T47D (cell line): Measurements from ENCODE around the gene SLC13A5.

Experiments
- DNase-seq, 2 experiments: peaks; one replicate each; pipeline versions ENCODE4 v3.0.0 to v3.0.0-alpha.2; 2011 to 2012; ENCODE audit warnings: low read depth in 1 of 2, low spot score in 1 of 2
- JUND ChIP-seq: IDR thresholded peaks from 2 replicates; pipeline ENCODE4 v1.6.1; 2012; ENCODE audit warnings: low read depth
- in situ Hi-C: cut with HindIII; loops from 2 replicates; pipeline ENCODE4 v1.10.0; 2016; ENCODE audit warnings: low sequenced_read_pairs, low pct_unique_long_range_greater_than_20kb

SLC13A5 gene

DNA sequence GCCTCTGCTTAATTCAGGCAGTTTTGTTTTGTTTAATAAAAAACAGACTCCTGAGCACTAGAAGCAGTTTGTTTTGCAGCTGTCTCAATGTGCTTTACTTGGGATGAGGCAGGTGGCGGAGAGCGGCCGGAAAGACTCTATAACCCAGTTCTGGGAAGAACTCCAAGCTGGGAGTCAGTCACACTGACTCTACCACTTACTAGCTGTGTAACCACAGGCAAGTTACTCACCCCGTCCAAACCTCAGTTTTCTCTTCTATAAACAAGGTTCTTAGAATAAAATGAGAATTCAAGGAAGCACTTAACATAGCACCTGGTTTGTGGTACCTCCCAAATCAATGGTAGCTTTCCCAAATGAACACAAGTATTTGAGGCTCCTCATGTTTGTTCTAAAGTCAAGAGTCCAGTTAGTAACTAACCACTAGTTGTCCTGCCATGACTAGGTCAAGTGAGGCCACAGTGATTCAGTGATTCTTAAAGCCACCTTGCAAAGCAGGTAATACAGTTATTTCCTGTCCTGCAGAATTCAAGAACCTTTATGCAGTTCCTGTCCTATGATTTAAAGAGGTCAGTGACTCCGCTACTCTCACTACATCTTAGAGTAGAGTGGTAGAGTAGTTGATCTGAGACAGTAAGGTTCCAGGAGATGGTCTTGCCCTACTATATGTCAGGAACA, 69.6 kb downstream of the SLC13A5 start:
- no peak for TF ChIP-seq JUND
- no peak for DNase-seq
- in situ Hi-C loops: no loop called here

DNA sequence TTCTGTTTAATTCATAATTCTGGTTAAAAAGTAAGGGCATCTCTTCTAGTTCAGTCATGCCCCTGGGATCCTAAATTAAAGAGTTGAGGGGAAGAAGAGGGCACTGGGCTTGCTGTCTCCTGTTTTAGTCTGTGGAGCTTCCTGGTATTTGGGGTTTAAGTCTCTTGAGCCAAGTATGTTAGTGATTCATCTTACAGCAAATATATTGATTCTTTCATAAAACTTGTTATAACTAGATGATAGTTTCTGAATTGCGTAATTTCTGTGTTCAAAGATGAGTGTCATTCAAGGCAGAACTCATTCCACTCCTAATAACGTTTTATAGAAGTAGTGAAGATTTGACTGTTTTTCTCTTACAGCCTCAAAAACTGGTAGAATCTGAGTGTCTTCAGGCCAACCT, 70.6 kb downstream of the SLC13A5 start:
- DNase-seq: no peak
- in situ Hi-C loops: no loop called here
- no peak for TF ChIP-seq JUND

DNA sequence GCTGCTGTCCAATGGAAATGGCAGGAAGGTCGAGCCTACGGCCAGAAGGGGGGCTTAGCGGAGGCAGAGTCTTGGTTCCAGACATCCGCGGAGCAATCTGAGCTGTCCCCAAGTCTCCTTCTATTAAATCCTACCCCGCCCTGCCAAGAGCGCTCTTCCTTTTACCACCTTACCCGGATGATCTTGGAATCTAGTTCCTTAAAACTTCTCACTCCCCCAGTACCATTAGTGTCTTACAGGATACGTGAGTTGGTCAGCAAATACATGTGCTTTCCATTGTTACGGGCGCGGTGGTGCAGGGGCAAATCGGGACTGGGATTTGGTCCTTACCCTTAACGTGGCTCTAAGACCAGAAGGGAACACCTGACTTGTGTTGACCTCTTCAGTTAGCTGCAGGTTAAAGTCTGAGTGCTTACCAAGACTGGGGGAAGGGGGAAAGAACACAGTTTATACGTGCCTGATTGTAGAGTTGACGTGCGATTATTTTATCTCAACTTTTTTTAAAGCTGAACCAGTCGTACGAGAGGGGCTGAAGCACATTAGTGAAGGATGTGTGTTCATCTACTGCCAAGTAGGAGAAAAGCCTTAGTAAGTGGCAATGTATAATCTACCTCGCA, 71.8 kb downstream of the SLC13A5 start:
- no peak for TF ChIP-seq JUND
- in situ Hi-C loops: no loop called here
- peak in 1 of 2 experiments; percentile 30 for DNase-seq

DNA sequence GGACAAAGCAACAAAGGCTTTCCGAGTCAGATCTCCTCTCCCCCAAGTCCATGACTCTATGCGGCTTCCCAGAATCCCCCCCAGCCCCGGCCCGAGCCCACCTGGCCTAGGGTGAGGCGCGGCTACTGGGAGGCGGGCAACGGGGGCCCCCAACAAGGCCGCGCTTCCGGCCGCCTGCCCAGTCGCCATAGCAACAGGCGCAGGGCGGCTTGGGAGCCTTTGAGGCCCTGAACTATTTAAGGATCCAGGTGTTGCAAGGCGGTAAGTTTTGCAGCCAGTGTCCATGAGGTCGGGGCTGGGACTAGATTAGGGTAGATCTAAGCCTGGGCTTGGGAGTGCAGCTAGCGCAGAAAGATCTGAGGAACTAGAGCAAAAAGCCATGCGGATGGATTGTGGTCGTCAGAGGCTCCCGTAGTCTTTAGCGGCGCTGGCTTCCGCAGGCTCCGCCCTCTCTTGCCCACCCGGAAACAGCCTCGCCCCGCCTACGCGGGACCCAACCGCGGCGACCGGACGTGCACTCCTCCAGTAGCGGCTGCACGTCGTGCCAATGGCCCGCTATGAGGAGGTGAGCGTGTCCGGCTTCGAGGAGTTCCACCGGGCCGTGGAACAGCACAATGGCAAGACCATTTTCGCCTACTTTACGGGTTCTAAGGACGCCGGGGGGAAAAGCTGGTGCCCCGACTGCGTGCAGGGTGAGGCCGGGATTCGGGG, 72.5 kb downstream of the SLC13A5 start, which contains the start of the genes KIAA0753 and TXNDC17:
Gene KIAA0753 (minus strand): TSS at position 176 of the 711 bp plus-strand sequence. CDS start 5,608 bp downstream, outside the sequence.
Gene TXNDC17 (plus strand): TSS at position 525 of the 711 bp plus-strand sequence. CDS start 23 bp downstream, at position 548.
- TF ChIP-seq JUND: no peak
- peak; percentile 28 to 78 for DNase-seq
- in situ Hi-C loops: no loop called here

DNA sequence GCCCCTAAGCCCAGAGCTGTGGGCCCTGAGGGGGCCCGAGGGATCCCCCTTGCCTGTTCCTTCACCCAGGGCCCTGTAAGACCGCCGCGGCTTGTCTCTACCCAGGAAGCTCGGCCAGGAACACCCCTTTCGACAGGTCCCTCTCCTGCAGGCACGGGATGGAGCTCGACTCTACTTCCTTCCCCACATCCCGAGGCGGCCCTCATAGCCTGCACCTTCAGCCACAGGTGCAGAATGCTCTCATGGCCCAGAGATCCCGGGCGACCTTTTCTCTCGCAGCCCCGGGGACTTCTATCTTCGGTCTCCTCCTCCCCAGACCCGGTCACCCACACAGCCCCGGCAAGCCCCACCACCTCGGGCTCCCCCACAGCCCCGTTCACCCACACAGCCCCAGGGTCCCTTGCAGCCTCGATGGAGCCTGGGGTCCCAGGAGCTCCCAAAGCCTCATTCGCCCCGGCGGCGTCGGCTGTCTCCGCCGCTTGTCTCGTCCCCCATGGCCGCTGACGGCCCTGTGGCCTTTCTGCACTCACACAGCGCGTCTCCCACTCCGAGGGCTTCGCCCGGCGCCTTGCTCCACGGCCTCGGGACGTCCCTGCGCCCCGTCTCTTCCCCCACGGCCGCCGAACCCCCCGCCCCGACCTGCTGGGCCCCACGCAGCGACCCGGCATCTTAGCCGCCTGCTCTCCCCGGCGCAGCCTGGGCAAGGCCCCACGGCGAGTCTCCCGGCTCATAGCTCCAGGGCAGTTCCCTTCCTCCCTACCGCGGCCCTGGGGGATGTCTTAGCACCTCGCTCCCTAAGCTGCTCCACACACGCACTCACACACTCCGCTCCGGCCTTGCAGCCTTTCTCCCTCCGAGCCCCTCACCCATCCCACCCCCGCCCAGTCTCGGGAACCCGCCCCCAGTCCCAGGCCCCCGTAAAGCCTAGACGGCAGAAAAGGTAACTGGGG, 73.3 kb downstream of the SLC13A5 start:
- TF ChIP-seq JUND: no peak
- peak in 1 of 2 experiments; percentile 20 for DNase-seq
- in situ Hi-C loops: no loop called here

- in situ Hi-C loops: no loop called here
- no peak for TF ChIP-seq JUND
- DNase-seq: no peak
Observed at GRCh38 chr17:6639014-6639585, 74.1 kb downstream of the SLC13A5 start.

DNA sequence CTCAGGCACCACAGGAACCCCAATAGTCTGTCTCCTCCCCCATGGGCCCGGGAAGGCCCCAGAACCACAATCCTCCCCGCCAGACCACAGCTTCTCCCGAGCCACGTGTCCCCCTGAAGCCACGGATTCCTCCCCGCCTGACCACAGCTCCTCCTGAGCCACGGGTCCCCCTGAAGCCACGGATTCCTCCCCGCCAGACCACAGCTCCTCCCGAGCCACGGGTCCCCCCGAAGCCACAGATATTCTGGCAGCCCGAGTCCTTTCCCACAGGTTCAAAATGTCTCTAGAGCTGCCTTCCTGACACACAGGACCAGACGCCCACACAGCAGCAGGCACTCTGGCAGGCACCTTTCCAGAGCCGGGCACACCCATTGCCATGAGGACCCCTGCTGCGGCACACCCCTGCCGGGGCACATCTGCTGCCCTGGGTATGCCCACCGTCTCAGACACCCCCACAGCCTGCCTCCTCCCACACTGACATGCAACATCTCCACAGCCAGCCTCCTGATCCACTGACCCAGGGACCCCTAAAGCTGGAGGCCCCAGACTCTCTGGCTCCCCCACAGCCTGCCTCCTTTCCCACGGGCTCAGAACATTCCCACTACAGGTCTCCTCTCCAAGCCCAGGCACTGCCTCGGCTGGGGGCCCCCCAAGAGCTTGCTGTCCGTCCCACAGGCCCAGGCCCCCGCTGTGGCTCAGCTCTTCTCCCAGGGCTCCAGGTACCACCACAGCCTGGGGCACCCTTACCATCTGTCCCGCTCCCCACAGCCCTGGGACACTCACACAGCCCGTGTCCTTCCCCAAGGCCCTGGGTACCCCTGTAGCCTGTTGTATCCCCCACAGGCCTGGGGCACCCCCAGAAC, 74.9 kb downstream of the SLC13A5 start:
- in situ Hi-C loops: no loop called here
- no peak for DNase-seq
- TF ChIP-seq JUND: no peak

DNA sequence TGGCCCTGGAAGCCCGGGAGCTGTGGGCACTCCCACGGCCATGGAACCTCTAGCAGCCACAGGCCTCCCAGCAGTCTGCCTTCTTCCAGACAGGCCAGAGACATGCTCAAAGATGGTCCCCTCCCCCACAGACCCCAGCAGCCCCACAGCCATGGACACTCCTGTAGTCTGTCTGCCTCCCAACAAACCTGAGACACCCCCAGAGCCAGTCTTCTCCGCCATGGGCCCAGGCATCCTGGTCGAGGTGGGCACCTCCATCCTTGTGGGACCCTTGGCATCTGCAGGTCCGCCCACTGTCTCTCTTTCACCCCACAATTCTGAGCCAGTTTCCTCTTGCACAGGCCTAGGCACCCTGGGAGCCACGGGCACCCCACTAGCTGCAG, 75.7 kb downstream of the SLC13A5 start:
- no peak for DNase-seq
- in situ Hi-C loops: no loop called here
- no peak for TF ChIP-seq JUND

- in situ Hi-C loops: no loop called here
- DNase-seq: no peak
Observed at GRCh38 chr17:6636616-6637457, 76.3 kb downstream of the SLC13A5 start.

DNA sequence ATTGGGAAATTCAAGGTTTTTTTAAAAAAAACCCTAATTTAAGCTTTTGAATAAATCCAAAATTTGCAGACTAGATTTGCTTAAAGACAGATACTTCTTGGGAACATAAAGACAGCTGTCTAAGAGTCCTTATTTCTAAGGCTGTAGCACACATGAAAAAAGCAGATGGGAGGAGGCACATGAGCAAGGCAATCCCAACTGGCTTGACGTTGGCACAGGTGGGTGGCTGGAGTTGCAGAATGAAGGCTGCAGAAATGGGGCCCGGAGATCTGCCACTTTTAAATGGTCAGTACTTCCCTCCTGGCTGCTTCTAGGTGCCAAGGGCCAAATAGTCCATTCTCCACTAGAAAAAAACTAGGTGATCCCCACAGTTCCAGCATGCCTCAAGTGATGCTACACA, 77.1 kb downstream of the SLC13A5 start:
- in situ Hi-C loops: no loop called here
- no peak for DNase-seq
- TF ChIP-seq JUND: no peak

More at GRCh38 chr17:6636616-6637457, 76.3 kb downstream of the SLC13A5 start:
- no peak for TF ChIP-seq JUND
